ENCODE results near the gene CNOT8.
A peak's percentile ranks its signal among the peaks of the same experiment; 100 is the strongest.
"Not testable (repeated sequence)": the region's sequence is repeated elsewhere in the genome, so short reads cannot be mapped to it uniquely, and the experiment has no call there.

The CNOT8 gene

GRCh38 chr5:154858297-154858971, at the start of gene CNOT8:
Gene CNOT8 (plus strand): TSS chr5:154858627. CDS start chr5:154863279, 4,652 bp downstream.
- DNase-seq, result peak; percentile 98

GRCh38 chr5:154811239-154811638, 47.2 kb upstream of the CNOT8 start:
- DNase-seq, result no peak

- DNase-seq, result no peak
Observed at GRCh38 chr5:154811653-154812465, 46.6 kb upstream of the CNOT8 start.

- no peak for DNase-seq
Observed at GRCh38 chr5:154813158-154813557, 45.3 kb upstream of the CNOT8 start.

- no peak for DNase-seq
Observed at GRCh38 chr5:154813736-154814135, 44.7 kb upstream of the CNOT8 start.

- no peak for DNase-seq
Observed at GRCh38 chr5:154815025-154815424, 43.4 kb upstream of the CNOT8 start.

- DNase-seq, result no peak
Observed at GRCh38 chr5:154815684-154816247, 42.7 kb upstream of the CNOT8 start.

GRCh38 chr5:154816891-154817492, 41.4 kb upstream of the CNOT8 start:
- no peak for DNase-seq

- no peak for DNase-seq
Observed at GRCh38 chr5:154817815-154818214, 40.6 kb upstream of the CNOT8 start.

GRCh38 chr5:154818471-154819116, 39.8 kb upstream of the CNOT8 start:
- DNase-seq, result no peak

- DNase-seq, result no peak
Observed at GRCh38 chr5:154819546-154819945, 38.9 kb upstream of the CNOT8 start.

GRCh38 chr5:154820383-154820782, 38.0 kb upstream of the CNOT8 start:
- DNase-seq, result no peak

GRCh38 chr5:154822896-154823295, 35.5 kb upstream of the CNOT8 start:
- not testable (repeated sequence) for DNase-seq

- DNase-seq, result no peak
Observed at GRCh38 chr5:154823605-154824004, 34.8 kb upstream of the CNOT8 start.

GRCh38 chr5:154824070-154824469, 34.4 kb upstream of the CNOT8 start:
- no peak for DNase-seq

GRCh38 chr5:154829181-154829588, 29.2 kb upstream of the CNOT8 start:
- DNase-seq, result no peak

GRCh38 chr5:154829589-154830218, 28.7 kb upstream of the CNOT8 start:
- no peak for DNase-seq

GRCh38 chr5:154830219-154830595, 28.2 kb upstream of the CNOT8 start:
- no peak for DNase-seq

- no peak for DNase-seq
Observed at GRCh38 chr5:154830596-154830995, 27.8 kb upstream of the CNOT8 start.

- DNase-seq, result no peak
Observed at GRCh38 chr5:154831451-154831850, 27.0 kb upstream of the CNOT8 start.

- not testable (repeated sequence) for DNase-seq
Observed at GRCh38 chr5:154832804-154833203, 25.6 kb upstream of the CNOT8 start.

GRCh38 chr5:154834053-154834452, 24.4 kb upstream of the CNOT8 start:
- no peak for DNase-seq

- DNase-seq, result not testable (repeated sequence)
Observed at GRCh38 chr5:154835701-154836052, 22.8 kb upstream of the CNOT8 start.

Measured in GOT3 (cell line).